Measurements from ENCODE around the gene CAPN9.

CAPN9 gene

GRCh38 chr1:230798491-230798890 lies 51.3 kb downstream of the CAPN9 start:
- DNase-seq = no peak

- DNase-seq = no peak
Measured at GRCh38 chr1:230800891-230801840, 54.0 kb downstream of the CAPN9 start.

DNA sequence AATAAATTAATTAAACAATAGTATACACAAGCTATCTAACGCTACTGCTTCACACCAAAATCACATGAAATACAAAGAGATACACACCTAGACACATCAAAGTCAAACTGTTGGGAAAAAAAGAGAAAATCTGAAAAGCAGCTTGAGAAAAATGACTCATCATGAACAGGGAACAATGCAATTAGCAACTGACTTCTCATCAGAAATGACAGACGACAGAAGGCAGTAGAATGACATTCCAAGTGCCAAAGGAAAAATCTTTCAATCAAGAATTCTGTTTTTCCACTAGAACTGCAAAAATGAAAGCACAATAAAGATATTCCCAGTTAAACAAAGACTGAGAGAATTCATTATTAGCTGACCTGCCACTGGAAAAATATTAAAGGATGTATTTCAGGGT lies 57.2 kb downstream of the CAPN9 start:
- DNase-seq = no peak

- DNase-seq = no peak
Measured at GRCh38 chr1:230806552-230806951, 59.4 kb downstream of the CAPN9 start.

DNA sequence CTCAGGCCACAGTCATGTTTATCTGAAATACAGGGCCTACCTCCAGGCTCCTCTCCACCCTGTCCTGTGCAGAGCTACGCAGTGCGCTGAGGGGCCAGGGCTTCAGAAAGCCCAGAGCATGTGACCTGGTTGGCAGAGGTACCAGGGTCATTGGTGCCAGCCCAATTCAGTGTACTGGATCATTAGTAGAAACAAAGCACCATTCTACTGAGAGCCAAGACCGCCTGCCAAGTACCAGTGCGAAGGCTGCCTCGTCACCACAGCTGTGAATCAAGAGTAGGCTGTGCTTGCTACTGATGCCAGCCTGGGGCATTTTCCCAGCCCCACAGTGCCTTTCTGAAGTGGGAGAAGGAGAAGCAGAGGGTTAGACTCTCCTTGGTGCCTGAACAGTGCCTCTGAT lies 59.8 kb downstream of the CAPN9 start:
- DNase-seq = no peak

- no peak for DNase-seq
Measured at GRCh38 chr1:230807561-230808280, 60.5 kb downstream of the CAPN9 start.

- DNase-seq = no peak
Measured at GRCh38 chr1:230808281-230808872, 61.2 kb downstream of the CAPN9 start.

DNA sequence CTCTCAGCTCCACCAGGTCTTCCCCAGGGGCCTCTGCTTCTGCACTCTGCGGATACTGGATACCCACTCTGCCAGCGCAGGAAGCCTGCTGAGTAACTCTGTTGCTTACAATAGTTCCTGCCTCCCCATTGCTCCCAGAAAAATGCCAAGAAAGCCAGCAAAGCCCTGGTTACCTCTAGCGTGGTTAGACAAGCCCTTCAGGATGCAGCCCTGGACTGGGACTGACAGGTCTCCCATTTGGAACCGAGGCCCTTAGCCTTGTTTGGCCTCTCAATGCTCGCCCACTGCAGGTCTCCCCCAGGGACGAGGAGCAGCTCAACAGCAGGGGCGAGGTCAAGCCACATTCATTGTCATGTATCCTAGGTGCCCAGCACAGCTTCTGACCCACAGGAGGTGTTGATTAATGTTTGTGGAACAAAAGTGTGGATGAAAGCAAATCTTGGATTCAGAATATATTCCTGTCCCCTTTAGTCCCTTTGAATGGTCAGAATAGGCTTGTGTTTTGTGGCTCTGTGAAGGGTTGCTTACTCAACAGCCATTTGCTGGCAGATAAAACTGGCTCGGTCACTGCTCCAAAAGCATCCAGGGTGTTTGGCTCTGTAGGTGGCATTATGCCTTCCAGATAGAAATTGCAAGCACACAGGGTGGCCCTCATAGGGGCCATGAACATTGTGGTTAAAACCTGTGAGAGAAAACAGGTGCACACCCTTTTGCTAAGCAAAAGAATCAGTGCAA lies 62.2 kb downstream of the CAPN9 start:
- DNase-seq = no peak

GRCh38 chr1:230812568-230812967 lies 65.4 kb downstream of the CAPN9 start:
- DNase-seq = no peak

DNA sequence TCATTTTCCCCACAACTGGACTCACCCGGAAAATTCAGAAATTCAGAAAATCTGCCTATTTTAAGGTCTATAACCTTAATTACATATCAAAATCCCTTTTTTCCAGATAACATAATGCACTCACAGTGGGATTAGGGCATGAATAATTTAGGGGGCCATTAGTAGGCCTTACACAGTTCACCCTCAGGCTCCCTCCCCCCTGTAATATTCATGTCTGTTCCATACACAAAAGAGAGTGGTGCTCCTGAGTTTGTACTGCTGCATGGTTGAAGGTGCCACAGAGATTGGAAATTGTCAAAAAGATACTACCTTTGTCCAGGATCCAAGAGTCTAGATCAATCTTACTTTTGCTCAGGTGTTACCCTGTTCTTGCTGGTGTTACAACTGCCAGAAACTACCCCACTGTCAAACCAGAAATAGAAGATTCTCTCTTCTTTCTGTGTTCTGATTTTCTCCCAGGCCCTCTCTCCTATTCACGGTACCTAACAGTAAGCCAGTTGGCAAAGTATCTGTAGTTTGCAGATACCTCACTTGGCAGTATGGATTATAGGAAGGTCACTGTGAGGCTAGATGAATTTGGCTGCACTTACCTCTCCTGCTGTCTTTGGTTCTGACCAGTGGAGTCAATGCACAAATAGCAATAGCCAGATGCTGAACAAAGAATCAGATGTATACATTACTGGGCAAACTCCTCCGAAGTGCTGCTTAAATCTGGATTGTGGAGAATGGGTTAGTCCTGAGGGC lies 67.9 kb downstream of the CAPN9 start:
- no peak for DNase-seq

GRCh38 chr1:230816018-230816417 lies 68.8 kb downstream of the CAPN9 start:
- no peak for DNase-seq

GRCh38 chr1:230818367-230818766 lies 71.2 kb downstream of the CAPN9 start:
- no peak for DNase-seq

GRCh38 chr1:230818901-230819300 lies 71.7 kb downstream of the CAPN9 start:
- DNase-seq = no peak

DNA sequence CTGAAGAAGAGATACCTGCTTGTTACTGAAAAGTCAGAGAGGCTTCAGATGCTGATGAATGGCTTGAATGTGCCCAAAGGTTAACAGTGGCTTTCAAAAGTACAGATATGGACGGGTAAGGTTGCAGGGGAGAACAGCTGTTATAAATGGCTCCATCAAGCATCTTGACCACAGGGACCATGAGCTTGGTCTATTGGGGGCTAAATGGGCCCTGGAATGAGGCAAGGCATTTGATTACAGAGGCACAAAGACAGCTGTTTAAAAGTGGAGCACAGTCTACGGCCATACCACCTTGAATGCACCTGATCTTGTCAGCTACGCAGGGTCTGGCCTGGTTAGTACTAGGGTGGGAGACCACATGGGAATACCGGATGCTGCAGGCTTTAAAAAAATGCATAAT lies 72.8 kb downstream of the CAPN9 start:
- DNase-seq = no peak

DNA sequence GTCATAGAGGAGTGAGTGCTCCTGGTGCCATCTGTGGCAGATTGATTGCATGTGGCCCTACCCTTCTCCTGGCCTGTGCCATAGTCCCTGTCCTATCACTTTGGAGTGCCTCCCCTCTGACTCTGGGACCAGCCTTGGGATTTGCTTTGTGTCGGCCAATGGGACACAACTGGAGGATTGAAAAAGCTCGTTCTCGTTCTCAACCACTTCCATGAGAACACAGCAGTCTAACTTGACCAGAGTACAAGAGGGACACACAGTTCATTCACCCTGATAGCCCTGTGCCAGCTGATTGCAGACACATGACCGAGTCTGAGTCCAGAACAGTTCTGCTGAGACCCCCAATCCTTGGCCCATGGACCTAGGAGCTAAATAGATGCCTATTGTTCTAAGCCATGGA lies 73.4 kb downstream of the CAPN9 start:
- no peak for DNase-seq

- no peak for DNase-seq
Measured at GRCh38 chr1:230821346-230821745, 74.2 kb downstream of the CAPN9 start.

GRCh38 chr1:230822092-230822581 lies 74.9 kb downstream of the CAPN9 start:
- no peak for DNase-seq

DNA sequence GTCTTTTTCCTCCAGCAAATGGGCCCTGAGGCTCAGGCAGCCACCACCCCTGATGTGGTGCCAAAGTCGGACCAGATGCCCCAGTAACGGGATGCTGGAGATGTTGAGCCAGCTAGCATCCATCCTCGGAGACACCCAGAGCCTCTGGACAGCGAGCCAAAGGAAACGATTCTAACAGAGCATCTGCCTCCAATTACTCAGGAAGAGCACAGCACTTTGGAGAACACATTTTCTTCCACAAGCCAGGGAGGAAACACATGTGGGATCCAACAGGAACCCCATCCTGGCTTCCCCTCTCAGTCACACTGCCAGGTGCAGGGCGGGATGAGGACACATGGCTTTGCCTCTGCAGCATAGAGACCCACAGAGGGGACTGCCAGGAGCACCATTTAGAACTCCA lies 76.2 kb downstream of the CAPN9 start:
- no peak for DNase-seq

- no peak for DNase-seq
Measured at GRCh38 chr1:230823931-230824381, 76.8 kb downstream of the CAPN9 start.

GRCh38 chr1:230824551-230824918 lies 77.3 kb downstream of the CAPN9 start:
- DNase-seq = no peak

- DNase-seq = no peak
Measured at GRCh38 chr1:230824919-230825721, 77.9 kb downstream of the CAPN9 start.

Measured in activated gamma-delta T cell (primary cell).